HEK293 (cell line): Measurements from ENCODE around the gene ACMSD.

ENCODE experiments used
- CTCF ChIA-PET: fragments of 350-600 bp; formaldehyde crosslinking; extraction: SDS; loops from one replicate; lab custom pipeline; 2021; ENCODE audit warnings: antibody characterized with exemption; lab: Yijun Ruan, JAX
- POLR2A ChIA-PET: fragments of 300-600 bp; formaldehyde crosslinking; extraction: SDS; loops from one replicate; lab custom pipeline; 2020; ENCODE audit warnings: antibody characterized with exemption, inconsistent platforms; lab: Yijun Ruan, JAX
- H3K27ac ChIP-seq: fragments of 200-500 bp; sonication (Bioruptor generic); 2 replicates; pipeline ENCODE4 v1.5.1; 2014; ENCODE audit warnings: low read depth, low read length, control low read depth, inconsistent platforms; ENCODE audit errors: extremely low read depth
- H3K36me3 ChIP-seq, 2 experiments: fragments of 200-500 bp in 1 of 2; sonication (Bioruptor generic) in 1 of 2; 1 replicate in 1 of 2; 2 replicates in 1 of 2; pipeline ENCODE4 v1.5.1; 2014 to 2017; ENCODE audit warnings: inconsistent platforms in 2 of 2, low read length in 2 of 2; ENCODE audit not compliant: control insufficient read depth in 2 of 2, insufficient read depth in 1 of 2
- H3K4me1 ChIP-seq: fragments of 200-500 bp; sonication (Bioruptor generic); 2 replicates; pipeline ENCODE4 v1.5.1; 2014; ENCODE audit warnings: mild to moderate bottlenecking, low read length, inconsistent platforms; ENCODE audit not compliant: control insufficient read depth, insufficient read depth
- H3K4me3 ChIP-seq: 2 replicates; pipeline ENCODE4 v1.5.1; 2011; ENCODE audit warnings: low read depth, mild to moderate bottlenecking, control low read depth, low read length, moderate library complexity
- H3K9me3 ChIP-seq: fragments of 200-500 bp; sonication (Bioruptor generic); 2 replicates; pipeline ENCODE4 v1.5.1; 2014; ENCODE audit warnings: low read depth, low read length, inconsistent platforms; ENCODE audit not compliant: control insufficient read depth, insufficient read depth
- GFI1B ChIP-seq: fragments of 450-650 bp; formaldehyde crosslinking; IDR thresholded peaks from 2 replicates; pipeline ENCODE4 v1.5.1; 2016; ENCODE audit warnings: missing biosample characterization, missing genetic modification characterization
- IKZF3 ChIP-seq: fragments of 450-650 bp; IDR thresholded peaks from 2 replicates; pipeline ENCODE4 v1.5.0; 2018; ENCODE audit warnings: missing biosample characterization, mild to moderate bottlenecking, missing genetic modification characterization, moderate library complexity
- MEIS1 ChIP-seq: sonication (generic); formaldehyde crosslinking; IDR thresholded peaks from 2 replicates; pipeline ENCODE4 v1.8.1; 2022; ENCODE audit warnings: missing genetic modification reagents, mild to moderate bottlenecking, borderline replicate concordance
- RBAK ChIP-seq: fragments of 450-650 bp; formaldehyde crosslinking; IDR thresholded peaks from 2 replicates; pipeline ENCODE4 v1.5.1; 2016; ENCODE audit warnings: missing biosample characterization, missing genetic modification characterization
- SCRT2 ChIP-seq: fragments of 450-650 bp; formaldehyde crosslinking; IDR thresholded peaks from 2 replicates; pipeline ENCODE4 v1.5.1; 2016; ENCODE audit warnings: missing biosample characterization, missing genetic modification characterization
- SP2 ChIP-seq: fragments of 450-650 bp; formaldehyde crosslinking; IDR thresholded peaks from 2 replicates; pipeline ENCODE4 v1.5.1; 2016; ENCODE audit warnings: missing biosample characterization, missing genetic modification characterization
- ZBTB1 ChIP-seq: fragments of 450-650 bp; formaldehyde crosslinking; IDR thresholded peaks from 2 replicates; pipeline ENCODE4 v1.5.1; 2016; ENCODE audit warnings: missing biosample characterization, missing genetic modification characterization
- ZBTB17 ChIP-seq: fragments of 450-650 bp; formaldehyde crosslinking; IDR thresholded peaks from 2 replicates; pipeline ENCODE4 v1.5.1; 2016; ENCODE audit warnings: missing biosample characterization, missing genetic modification characterization
- ZNF157 ChIP-seq: fragments of 450-650 bp; formaldehyde crosslinking; IDR thresholded peaks from 2 replicates; pipeline ENCODE4 v1.5.1; 2016; ENCODE audit warnings: missing biosample characterization, missing genetic modification characterization
- ZNF239 ChIP-seq: fragments of 450-650 bp; formaldehyde crosslinking; IDR thresholded peaks from 2 replicates; pipeline ENCODE4 v1.5.1; 2016; ENCODE audit warnings: missing biosample characterization, missing genetic modification characterization
- ZNF248 ChIP-seq: fragments of 450-650 bp; formaldehyde crosslinking; IDR thresholded peaks from 2 replicates; pipeline ENCODE4 v1.5.1; 2017; ENCODE audit warnings: missing biosample characterization, missing genetic modification characterization
- ZNF324 ChIP-seq: fragments of 450-650 bp; formaldehyde crosslinking; IDR thresholded peaks from 2 replicates; pipeline ENCODE4 v1.5.1; 2016; ENCODE audit warnings: missing biosample characterization, missing genetic modification characterization
- ZNF335 ChIP-seq: fragments of 450-650 bp; formaldehyde crosslinking; conservative IDR thresholded peaks from 2 replicates; pipeline ENCODE4 v1.5.1; 2016; ENCODE audit warnings: missing biosample characterization, missing genetic modification characterization
- ZNF473 ChIP-seq: fragments of 450-650 bp; formaldehyde crosslinking; IDR thresholded peaks from 2 replicates; pipeline ENCODE4 v1.5.1; 2017; ENCODE audit warnings: missing biosample characterization, missing genetic modification characterization
- ZNF555 ChIP-seq: fragments of 450-650 bp; formaldehyde crosslinking; conservative IDR thresholded peaks from 2 replicates; pipeline ENCODE4 v1.5.1; 2017; ENCODE audit warnings: missing biosample characterization, mild to moderate bottlenecking, missing genetic modification characterization, inconsistent platforms
- ZNF560 ChIP-seq: fragments of 450-650 bp; formaldehyde crosslinking; IDR thresholded peaks from 2 replicates; pipeline ENCODE4 v1.5.1; 2017; ENCODE audit warnings: missing biosample characterization, missing genetic modification characterization, borderline replicate concordance
- ZNF624 ChIP-seq: fragments of 450-650 bp; formaldehyde crosslinking; IDR thresholded peaks from 2 replicates; pipeline ENCODE4 v1.5.1; 2017; ENCODE audit warnings: missing biosample characterization, missing genetic modification characterization
- ZNF626 ChIP-seq: fragments of 450-650 bp; sonication (Bioruptor Pico); formaldehyde crosslinking; IDR thresholded peaks from 2 replicates; pipeline ENCODE4 v1.5.1; 2018; ENCODE audit warnings: missing biosample characterization, missing genetic modification characterization, inconsistent platforms
- ZNF660 ChIP-seq: fragments of 450-650 bp; IDR thresholded peaks from 2 replicates; pipeline ENCODE4 v1.5.1; 2018; ENCODE audit warnings: missing biosample characterization, mild to moderate bottlenecking, missing genetic modification characterization
- ZNF768 ChIP-seq: fragments of 450-650 bp; formaldehyde crosslinking; IDR thresholded peaks from 2 replicates; pipeline ENCODE4 v1.5.1; 2018; ENCODE audit warnings: missing biosample characterization, mild to moderate bottlenecking, missing genetic modification characterization
- ZSCAN30 ChIP-seq: fragments of 450-650 bp; IDR thresholded peaks from 2 replicates; pipeline ENCODE4 v1.5.1; 2018; ENCODE audit warnings: missing biosample characterization, mild to moderate bottlenecking, missing genetic modification characterization, moderate library complexity
- TF ChIP-seq, protein P1 (sequence below): fragments of 450-650 bp; formaldehyde crosslinking; IDR thresholded peaks from 2 replicates; pipeline ENCODE4 v1.5.1; 2016; ENCODE audit warnings: missing biosample characterization, missing genetic modification characterization
- TF ChIP-seq, protein P2 (sequence below): fragments of 450-650 bp; formaldehyde crosslinking; IDR thresholded peaks from 2 replicates; pipeline ENCODE4 v1.5.1; 2016; ENCODE audit warnings: missing biosample characterization, missing genetic modification characterization
- TF ChIP-seq, protein P3 (sequence below): fragments of 450-650 bp; formaldehyde crosslinking; IDR thresholded peaks from 2 replicates; pipeline ENCODE4 v1.5.1; 2016; ENCODE audit warnings: missing biosample characterization, missing genetic modification characterization
- TF ChIP-seq, protein P4 (sequence below): fragments of 450-650 bp; formaldehyde crosslinking; IDR thresholded peaks from 2 replicates; pipeline ENCODE4 v1.5.1; 2017; ENCODE audit warnings: missing biosample characterization, missing genetic modification characterization
- TF ChIP-seq, protein P5 (sequence below): fragments of 450-650 bp; formaldehyde crosslinking; IDR thresholded peaks from 2 replicates; pipeline ENCODE4 v1.5.1; 2016; ENCODE audit warnings: missing biosample characterization, missing genetic modification characterization

Gene ACMSD

DNA sequence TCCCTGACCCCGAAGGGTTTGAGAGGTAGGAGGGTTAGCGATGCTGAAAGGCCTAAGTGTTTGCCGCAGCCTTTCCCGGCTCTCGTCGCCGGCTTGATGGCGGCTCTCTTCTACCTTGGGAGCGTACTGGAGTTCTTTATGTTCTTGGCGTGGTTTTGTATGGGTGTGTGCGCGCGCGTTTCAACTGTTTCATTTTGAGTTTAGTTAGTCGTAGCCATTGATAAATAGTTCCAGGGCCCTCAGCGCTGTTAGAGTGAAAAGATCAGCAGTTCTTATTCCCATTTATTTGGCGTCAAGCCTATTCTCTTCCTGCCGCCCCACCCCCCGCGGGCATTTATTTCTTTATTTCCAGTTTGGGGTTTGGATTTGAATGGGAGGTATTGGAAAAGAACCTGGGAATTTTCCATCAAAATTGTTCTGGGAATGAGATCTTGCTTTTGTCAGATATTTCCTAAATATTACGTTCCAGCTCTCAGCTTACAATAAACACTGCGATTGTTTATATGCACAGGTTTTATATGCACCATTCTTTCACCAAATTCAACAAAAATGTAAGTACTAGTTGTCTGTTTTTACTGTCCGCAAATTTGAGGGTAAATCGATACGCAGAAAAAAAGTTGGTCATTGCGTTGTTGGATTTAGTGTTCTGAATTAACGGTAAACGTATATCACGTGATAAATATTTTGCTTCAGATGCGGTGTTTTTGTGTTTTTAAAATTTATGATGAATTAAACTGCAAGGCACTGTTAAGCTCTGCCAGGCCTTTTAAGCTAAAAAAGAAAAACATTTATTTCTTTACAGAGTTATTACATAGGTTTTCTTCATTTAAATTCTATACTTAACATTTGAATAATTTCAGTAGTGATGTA, 81.2 kb downstream of the ACMSD start:
- Histone ChIP-seq H3K9me3 (no peaks in the 10 kb centered on the region), H3K4me1 (peaks cover 2% of the 10 kb centered on the region; the same call in 1 of the 2 replicates), H3K36me3 (peaks cover 4 to 23% of the 10 kb centered on the region in 2 experiments; a peak in 2 of 3 replicates), H3K4me3 (peak overlapping the region; percentile 99), H3K27ac (peak overlapping the region; percentile 97)
- 0 out of 2 replicates have a peak, but pooled peaks have one; percentile 17 for TF ChIP-seq ZNF335 (tag by site-specific recombination)
- TF ChIP-seq ZBTB17 (tag by site-specific recombination) = no peak
- no peak for TF ChIP-seq ZNF239 (tag by site-specific recombination)
- no peak for TF ChIP-seq MEIS1 (CRISPR knock-in tag)
- TF ChIP-seq ZNF626 = no peak
- TF ChIP-seq ZNF248 (tag by site-specific recombination) = no peak
- TF ChIP-seq, protein P1, sequence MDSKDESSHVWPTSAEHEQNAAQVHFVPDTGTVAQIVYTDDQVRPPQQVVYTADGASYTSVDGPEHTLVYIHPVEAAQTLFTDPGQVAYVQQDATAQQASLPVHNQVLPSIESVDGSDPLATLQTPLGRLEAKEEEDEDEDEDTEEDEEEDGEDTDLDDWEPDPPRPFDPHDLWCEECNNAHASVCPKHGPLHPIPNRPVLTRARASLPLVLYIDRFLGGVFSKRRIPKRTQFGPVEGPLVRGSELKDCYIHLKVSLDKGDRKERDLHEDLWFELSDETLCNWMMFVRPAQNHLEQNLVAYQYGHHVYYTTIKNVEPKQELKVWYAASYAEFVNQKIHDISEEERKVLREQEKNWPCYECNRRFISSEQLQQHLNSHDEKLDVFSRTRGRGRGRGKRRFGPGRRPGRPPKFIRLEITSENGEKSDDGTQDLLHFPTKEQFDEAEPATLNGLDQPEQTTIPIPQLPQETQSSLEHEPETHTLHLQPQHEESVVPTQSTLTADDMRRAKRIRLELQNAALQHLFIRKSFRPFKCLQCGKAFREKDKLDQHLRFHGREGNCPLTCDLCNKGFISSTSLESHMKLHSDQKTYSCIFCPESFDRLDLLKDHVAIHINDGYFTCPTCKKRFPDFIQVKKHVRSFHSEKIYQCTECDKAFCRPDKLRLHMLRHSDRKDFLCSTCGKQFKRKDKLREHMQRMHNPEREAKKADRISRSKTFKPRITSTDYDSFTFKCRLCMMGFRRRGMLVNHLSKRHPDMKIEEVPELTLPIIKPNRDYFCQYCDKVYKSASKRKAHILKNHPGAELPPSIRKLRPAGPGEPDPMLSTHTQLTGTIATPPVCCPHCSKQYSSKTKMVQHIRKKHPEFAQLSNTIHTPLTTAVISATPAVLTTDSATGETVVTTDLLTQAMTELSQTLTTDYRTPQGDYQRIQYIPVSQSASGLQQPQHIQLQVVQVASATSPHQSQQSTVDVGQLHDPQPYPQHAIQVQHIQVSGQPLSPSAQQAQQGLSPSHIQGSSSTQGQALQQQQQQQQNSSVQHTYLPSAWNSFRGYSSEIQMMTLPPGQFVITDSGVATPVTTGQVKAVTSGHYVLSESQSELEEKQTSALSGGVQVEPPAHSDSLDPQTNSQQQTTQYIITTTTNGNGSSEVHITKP (tag by site-specific recombination) = no peak
- 0 out of 2 replicates have a peak, but pooled peaks have one; percentile 5 for TF ChIP-seq ZSCAN30 (tag by site-specific recombination)
- TF ChIP-seq IKZF3 (tag by site-specific recombination) = peak; percentile 56; the same call in 1 of the 2 replicates
- peak; percentile 44; the same call in 1 of the 2 replicates for TF ChIP-seq SP2 (tag by site-specific recombination)
- peak; percentile 99 for TF ChIP-seq ZNF660
- TF ChIP-seq SCRT2 (tag by site-specific recombination) = no peak
- ChIA-PET CTCF (interaction anchor here (0.7 kb wide), 1 partner anchor 244 kb away, joined by 3 read pairs; no protein-coding TSS in a partner anchor), POLR2A (interaction anchor here (1.0 to 1.5 kb wide), 2 partner anchors 9 to 43 kb away, joined by 3 to 4 read pairs; no protein-coding TSS in a partner anchor)

DNA sequence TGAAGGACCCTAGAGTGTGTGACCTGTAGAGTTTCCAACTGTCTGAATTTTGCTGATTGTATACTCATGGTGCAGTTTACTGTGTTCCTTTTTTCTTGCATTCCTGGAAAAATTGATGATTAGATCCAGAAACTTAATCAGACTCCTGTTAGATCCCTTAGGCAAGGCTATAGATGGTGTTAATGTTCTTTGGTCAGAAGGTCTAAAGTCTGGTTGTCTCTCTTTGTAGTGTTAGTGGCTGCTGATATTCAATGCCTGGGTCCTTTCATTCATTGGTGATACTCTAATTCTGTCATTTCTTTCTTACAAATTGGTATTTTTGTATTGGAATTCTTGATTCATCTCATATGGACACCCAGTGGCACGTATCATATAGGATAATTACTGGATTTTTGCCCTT, 86.5 kb downstream of the ACMSD start:
- ChIA-PET POLR2A (no interaction called here), CTCF (no interaction called here)
- Histone ChIP-seq H3K27ac (no peak overlapping the region), H3K36me3 (peaks cover 9 to 29% of the 10 kb centered on the region in 2 experiments; a peak in 2 of 3 replicates), H3K4me3 (no peak overlapping the region), H3K9me3 (no peaks in the 10 kb centered on the region), H3K4me1 (peaks cover 5% of the 10 kb centered on the region; the same call in 1 of the 2 replicates)
- TF ChIP-seq, protein P2, sequence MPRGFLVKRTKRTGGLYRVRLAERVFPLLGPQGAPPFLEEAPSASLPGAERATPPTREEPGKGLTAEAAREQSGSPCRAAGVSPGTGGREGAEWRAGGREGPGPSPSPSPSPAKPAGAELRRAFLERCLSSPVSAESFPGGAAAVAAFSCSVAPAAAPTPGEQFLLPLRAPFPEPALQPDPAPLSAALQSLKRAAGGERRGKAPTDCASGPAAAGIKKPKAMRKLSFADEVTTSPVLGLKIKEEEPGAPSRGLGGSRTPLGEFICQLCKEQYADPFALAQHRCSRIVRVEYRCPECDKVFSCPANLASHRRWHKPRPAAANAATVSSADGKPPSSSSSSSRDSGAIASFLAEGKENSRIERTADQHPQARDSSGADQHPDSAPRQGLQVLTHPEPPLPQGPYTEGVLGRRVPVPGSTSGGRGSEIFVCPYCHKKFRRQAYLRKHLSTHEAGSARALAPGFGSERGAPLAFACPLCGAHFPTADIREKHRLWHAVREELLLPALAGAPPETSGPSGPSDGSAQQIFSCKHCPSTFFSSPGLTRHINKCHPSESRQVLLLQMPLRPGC = no peak
- TF ChIP-seq ZNF555 (tag by site-specific recombination) (no peak), ZNF768 (no peak), ZNF473 (tag by site-specific recombination) (no peak), GFI1B (tag by site-specific recombination) (no peak), ZNF560 (tag by site-specific recombination) (no peak), ZNF624 (tag by site-specific recombination) (no peak), RBAK (tag by site-specific recombination) (no peak), ZNF324 (tag by site-specific recombination) (no peak), ZNF157 (tag by site-specific recombination) (no peak), ZBTB1 (tag by site-specific recombination) (no peak)
- TF ChIP-seq, protein P3, sequence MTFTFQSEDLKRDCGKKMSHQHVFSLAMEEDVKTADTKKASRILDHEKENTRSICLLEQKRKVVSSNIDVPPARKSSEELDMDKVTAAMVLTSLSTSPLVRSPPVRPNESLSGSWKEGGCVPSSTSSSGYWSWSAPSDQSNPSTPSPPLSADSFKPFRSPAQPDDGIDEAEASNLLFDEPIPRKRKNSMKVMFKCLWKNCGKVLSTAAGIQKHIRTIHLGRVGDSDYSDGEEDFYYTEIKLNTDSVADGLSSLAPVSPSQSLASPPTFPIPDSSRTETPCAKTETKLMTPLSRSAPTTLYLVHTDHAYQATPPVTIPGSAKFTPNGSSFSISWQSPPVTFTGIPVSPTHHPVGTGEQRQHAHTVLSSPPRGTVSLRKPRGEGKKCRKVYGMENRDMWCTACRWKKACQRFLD (tag by site-specific recombination) = no peak
- TF ChIP-seq, protein P4, sequence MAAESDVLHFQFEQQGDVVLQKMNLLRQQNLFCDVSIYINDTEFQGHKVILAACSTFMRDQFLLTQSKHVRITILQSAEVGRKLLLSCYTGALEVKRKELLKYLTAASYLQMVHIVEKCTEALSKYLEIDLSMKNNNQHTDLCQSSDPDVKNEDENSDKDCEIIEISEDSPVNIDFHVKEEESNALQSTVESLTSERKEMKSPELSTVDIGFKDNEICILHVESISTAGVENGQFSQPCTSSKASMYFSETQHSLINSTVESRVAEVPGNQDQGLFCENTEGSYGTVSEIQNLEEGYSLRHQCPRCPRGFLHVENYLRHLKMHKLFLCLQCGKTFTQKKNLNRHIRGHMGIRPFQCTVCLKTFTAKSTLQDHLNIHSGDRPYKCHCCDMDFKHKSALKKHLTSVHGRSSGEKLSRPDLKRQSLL = no peak
- TF ChIP-seq, protein P5, sequence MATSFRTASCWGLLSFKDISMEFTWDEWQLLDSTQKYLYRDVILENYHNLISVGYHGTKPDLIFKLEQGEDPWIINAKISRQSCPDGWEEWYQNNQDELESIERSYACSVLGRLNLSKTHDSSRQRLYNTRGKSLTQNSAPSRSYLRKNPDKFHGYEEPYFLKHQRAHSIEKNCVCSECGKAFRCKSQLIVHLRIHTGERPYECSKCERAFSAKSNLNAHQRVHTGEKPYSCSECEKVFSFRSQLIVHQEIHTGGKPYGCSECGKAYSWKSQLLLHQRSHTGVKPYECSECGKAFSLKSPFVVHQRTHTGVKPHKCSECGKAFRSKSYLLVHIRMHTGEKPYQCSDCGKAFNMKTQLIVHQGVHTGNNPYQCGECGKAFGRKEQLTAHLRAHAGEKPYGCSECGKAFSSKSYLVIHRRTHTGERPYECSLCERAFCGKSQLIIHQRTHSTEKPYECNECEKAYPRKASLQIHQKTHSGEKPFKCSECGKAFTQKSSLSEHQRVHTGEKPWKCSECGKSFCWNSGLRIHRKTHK (tag by site-specific recombination) = no peak
